Suprapubic skin (tissue), 4 donors: ENCODE data around the gene SPAG16. TPM values are rescaled to one million over a fixed set of nuclear protein-coding genes. Genes with fewer than 3 reads are reported as not detected.

Experiments used
- DNase-seq, 2 donors: peaks; one replicate each; pipeline ENCODE4 v3.0.0-alpha.2; 2019; ENCODE audit warnings: low spot score in 2 of 2
- H3K27ac ChIP-seq: fragments of 200-600 bp; sonication (generic); one replicate; pipeline ENCODE4 v1.5.1; 2019
- H3K27me3 ChIP-seq: fragments of 200-600 bp; sonication (generic); one replicate; pipeline ENCODE4 v1.5.1; 2019
- H3K36me3 ChIP-seq: fragments of 200-600 bp; sonication (generic); one replicate; pipeline ENCODE4 v1.5.1; 2019
- H3K4me1 ChIP-seq: fragments of 200-600 bp; sonication (generic); one replicate; pipeline ENCODE4 v1.5.1; 2019
- H3K4me3 ChIP-seq: fragments of 200-600 bp; sonication (generic); one replicate; pipeline ENCODE4 v1.5.1; 2019; ENCODE audit warnings: mild to moderate bottlenecking
- H3K9me3 ChIP-seq: fragments of 200-600 bp; sonication (generic); one replicate; pipeline ENCODE4 v1.5.1; 2019
- CTCF ChIP-seq, 2 donors: fragments of 200-600 bp in 1 of 2; fragments of 450-650 bp in 1 of 2; sonication (generic) in 1 of 2; IDR thresholded peaks; one replicate each; pipeline ENCODE4 v1.5.1; 2016 to 2019; ENCODE audit warnings: antibody characterized with exemption in 2 of 2, mild to moderate bottlenecking in 1 of 2, moderate library complexity in 1 of 2
- EP300 ChIP-seq: sonication (generic); formaldehyde crosslinking; IDR thresholded peaks from one replicate; pipeline ENCODE4 v1.6.1; 2017; ENCODE audit warnings: antibody characterized with exemption
- POLR2A ChIP-seq, 2 donors: fragments of 450-650 bp; IDR thresholded peaks; one replicate each; pipeline ENCODE4 v1.6.1; 2017; ENCODE audit warnings: antibody characterized with exemption in 2 of 2, mild to moderate bottlenecking in 2 of 2, moderate library complexity in 2 of 2
- POLR2AphosphoS5 ChIP-seq, 3 donors: sonication (generic); formaldehyde crosslinking; IDR thresholded peaks; one replicate each; pipeline ENCODE4 v1.6.1; 2017; ENCODE audit warnings: antibody characterized with exemption in 3 of 3
- whole genome bisulfite sequencing: methylation state at CpG from one replicate; pipeline ENCODE4 v1.1.5; 2018; 5-methylcytosine and 5-hydroxymethylcytosine counted together
- total RNA-seq, 4 donors: library from RNA; depleted of rRNA; stranded (reverse); fragments of >200 nt; gene quantifications; one replicate each; pipeline ENCODE4 v1.1.0, GENCODE V29; 2016

SPAG16 gene
- total RNA-seq = 10 to 100 TPM; 17.5 to 31.4 (median 22.0) TPM

- DNase-seq = peak; percentile 96 to 97
- H3K36me3 ChIP-seq = no peaks in the 10 kb centered on the region
- WGBS = 2% methylated on average over 36 of the region's 59 CpGs
- no peak for TF ChIP-seq POLR2A (IDR thresholded peaks at IDR 0.05)
- TF ChIP-seq CTCF (IDR thresholded peaks at IDR 0.05) = no peak
- peak in 1 of 3 donors; percentile 72 for TF ChIP-seq POLR2AphosphoS5 (IDR thresholded peaks at IDR 0.05)
- no peaks in the 10 kb centered on the region for H3K27me3 ChIP-seq
- H3K4me3 ChIP-seq = peak within 1 kb of the TSS; percentile 81
- no peaks in the 10 kb centered on the region for H3K9me3 ChIP-seq
- H3K27ac ChIP-seq = peak within 1 kb of the TSS; percentile 77
- H3K4me1 ChIP-seq = peaks cover 43% of the 10 kb centered on the region
These were observed at the start of gene SPAG16 for GRCh38 chr2:213284105-213285090. TSS of gene SPAG16 (plus strand) at chr2:213284464.

- Histone ChIP-seq H3K27ac (no peak overlapping the region), H3K4me1 (peaks cover 14% of the 10 kb centered on the region), H3K36me3 (no peaks in the 10 kb centered on the region), H3K27me3 (peaks cover 8% of the 10 kb centered on the region), H3K9me3 (no peaks in the 10 kb centered on the region), H3K4me3 (no peak overlapping the region)
- no peak for TF ChIP-seq CTCF (IDR thresholded peaks at IDR 0.05)
- WGBS = 70% methylated on average over 1 of the region's 1 CpG
- no peak for DNase-seq
These were observed 49.6 kb upstream of the SPAG16 start for GRCh38 chr2:213234641-213235040.

GRCh38 chr2:213235741-213236140 is 48.5 kb upstream of the SPAG16 start:
- H3K9me3 ChIP-seq = no peaks in the 10 kb centered on the region
- 78% methylated on average over 1 of the region's 1 CpG for WGBS
- H3K4me1 ChIP-seq = peaks cover 14% of the 10 kb centered on the region
- TF ChIP-seq POLR2AphosphoS5 (IDR thresholded peaks at IDR 0.05) (no peak), CTCF (IDR thresholded peaks at IDR 0.05) (no peak), POLR2A (IDR thresholded peaks at IDR 0.05) (no peak), EP300 (no peak)
- H3K4me3 ChIP-seq = no peak overlapping the region
- H3K27me3 ChIP-seq = peaks cover 8% of the 10 kb centered on the region
- no peak overlapping the region for H3K27ac ChIP-seq
- H3K36me3 ChIP-seq = no peaks in the 10 kb centered on the region
- no peak for DNase-seq

GRCh38 chr2:213237251-213237650 is 47.0 kb upstream of the SPAG16 start:
- Histone ChIP-seq H3K27ac (no peak overlapping the region), H3K4me3 (no peak overlapping the region), H3K4me1 (peaks cover 14% of the 10 kb centered on the region), H3K36me3 (no peaks in the 10 kb centered on the region), H3K9me3 (no peaks in the 10 kb centered on the region), H3K27me3 (peaks cover 8% of the 10 kb centered on the region)
- DNase-seq = no peak
- TF ChIP-seq CTCF (IDR thresholded peaks at IDR 0.05) (no peak), EP300 (no peak), POLR2A (IDR thresholded peaks at IDR 0.05) (no peak), POLR2AphosphoS5 (IDR thresholded peaks at IDR 0.05) (no peak)
- 88% methylated on average over 1 of the region's 1 CpG for WGBS

- DNase-seq = no peak
- H3K9me3 ChIP-seq = no peaks in the 10 kb centered on the region
- H3K4me1 ChIP-seq = peaks cover 14% of the 10 kb centered on the region
- H3K36me3 ChIP-seq = no peaks in the 10 kb centered on the region
- H3K27me3 ChIP-seq = peaks cover 6% of the 10 kb centered on the region
- H3K4me3 ChIP-seq = no peak overlapping the region
- TF ChIP-seq CTCF (IDR thresholded peaks at IDR 0.05) = no peak
- TF ChIP-seq EP300 = no peak
- TF ChIP-seq POLR2AphosphoS5 (IDR thresholded peaks at IDR 0.05) = no peak
- no peak for TF ChIP-seq POLR2A (IDR thresholded peaks at IDR 0.05)
- no peak overlapping the region for H3K27ac ChIP-seq
- 81% methylated on average over 2 of the region's 2 CpGs for WGBS
These were observed 46.5 kb upstream of the SPAG16 start for GRCh38 chr2:213237787-213238186.
